DND-41 (cell line): ENCODE measurements around the gene FTO.

ENCODE experiments used
- EZH2 ChIP-seq: IDR thresholded peaks from 3 replicates; pipeline ENCODE4 v1.6.1; 2012; ENCODE audit warnings: borderline replicate concordance, low read depth, mild to moderate bottlenecking, moderate library complexity, low read length, inconsistent platforms; ENCODE audit not compliant: severe bottlenecking
- TF ChIP-seq, protein P1 (sequence below): IDR thresholded peaks from 2 replicates; pipeline ENCODE4 v1.5.1; 2012; ENCODE audit warnings: borderline replicate concordance, low read length, moderate library complexity, mild to moderate bottlenecking; ENCODE audit not compliant: poor library complexity, severe bottlenecking; ENCODE audit errors: extremely low read depth

DNA sequence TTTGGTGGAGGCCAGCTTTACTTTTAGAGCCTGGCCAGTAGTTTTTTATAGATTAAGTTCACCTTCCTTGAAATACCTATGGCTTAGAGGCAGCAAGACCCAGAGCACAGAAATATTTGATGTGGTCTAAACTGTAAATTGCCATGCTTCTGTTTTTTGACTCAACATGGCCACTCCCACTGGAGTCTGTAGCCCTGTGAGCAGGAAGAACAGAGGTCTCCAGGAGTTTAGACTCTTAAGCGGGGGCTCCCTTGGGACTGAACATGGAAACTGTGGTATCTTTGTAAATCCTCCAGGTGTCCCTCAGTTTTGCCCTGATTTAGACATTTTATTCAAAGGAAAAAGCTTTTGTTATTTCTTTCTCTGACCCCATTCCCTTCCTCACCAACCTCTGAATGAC is 145.6 kb downstream of the FTO start:
- TF ChIP-seq, protein P1, sequence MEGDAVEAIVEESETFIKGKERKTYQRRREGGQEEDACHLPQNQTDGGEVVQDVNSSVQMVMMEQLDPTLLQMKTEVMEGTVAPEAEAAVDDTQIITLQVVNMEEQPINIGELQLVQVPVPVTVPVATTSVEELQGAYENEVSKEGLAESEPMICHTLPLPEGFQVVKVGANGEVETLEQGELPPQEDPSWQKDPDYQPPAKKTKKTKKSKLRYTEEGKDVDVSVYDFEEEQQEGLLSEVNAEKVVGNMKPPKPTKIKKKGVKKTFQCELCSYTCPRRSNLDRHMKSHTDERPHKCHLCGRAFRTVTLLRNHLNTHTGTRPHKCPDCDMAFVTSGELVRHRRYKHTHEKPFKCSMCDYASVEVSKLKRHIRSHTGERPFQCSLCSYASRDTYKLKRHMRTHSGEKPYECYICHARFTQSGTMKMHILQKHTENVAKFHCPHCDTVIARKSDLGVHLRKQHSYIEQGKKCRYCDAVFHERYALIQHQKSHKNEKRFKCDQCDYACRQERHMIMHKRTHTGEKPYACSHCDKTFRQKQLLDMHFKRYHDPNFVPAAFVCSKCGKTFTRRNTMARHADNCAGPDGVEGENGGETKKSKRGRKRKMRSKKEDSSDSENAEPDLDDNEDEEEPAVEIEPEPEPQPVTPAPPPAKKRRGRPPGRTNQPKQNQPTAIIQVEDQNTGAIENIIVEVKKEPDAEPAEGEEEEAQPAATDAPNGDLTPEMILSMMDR: no peak
- TF ChIP-seq EZH2: no peak
